Mesothelial cell of epicardium (in vitro differentiated cells): ENCODE results near the gene TMBIM4. TPM values are rescaled to one million over a fixed set of nuclear protein-coding genes. Genes with fewer than 3 reads are reported as not detected.
A peak's percentile ranks its signal among the peaks of the same experiment; 100 is the strongest.

ENCODE experiments used
- DNase-seq, 2 experiments: peaks; one replicate each; pipeline ENCODE4 v3.0.0; 2021; ENCODE audit warnings: low spot score in 2 of 2; ENCODE audit not compliant: unreplicated experiment in 2 of 2
- H3K27ac Mint-ChIP-seq: 2 replicates; pipeline ENCODE4 v1.8.0; 2021; ENCODE audit warnings: mixed read lengths
- H3K27me3 Mint-ChIP-seq: 2 replicates; pipeline ENCODE4 v1.8.0; 2021; ENCODE audit warnings: low read depth, mixed read lengths
- H3K36me3 Mint-ChIP-seq: 2 replicates; pipeline ENCODE4 v1.8.0; 2021; ENCODE audit warnings: mixed read lengths
- H3K4me1 Mint-ChIP-seq: 2 replicates; pipeline ENCODE4 v1.8.0; 2021; ENCODE audit warnings: mixed read lengths
- H3K4me3 Mint-ChIP-seq: 2 replicates; pipeline ENCODE4 v1.8.0; 2021; ENCODE audit warnings: mild to moderate bottlenecking, moderate library complexity, mixed read lengths
- H3K9me3 Mint-ChIP-seq: 2 replicates; pipeline ENCODE4 v1.8.0; 2021; ENCODE audit warnings: mixed read lengths
- CTCF ChIP-seq: fragments of 200-600 bp; sonication (generic); IDR thresholded peaks from one replicate; pipeline ENCODE4 v1.5.0; 2021; ENCODE audit warnings: antibody characterized with exemption; ENCODE audit not compliant: unreplicated experiment
- total RNA-seq: library from RNA; stranded (reverse); gene quantifications from 3 replicates; pipeline ENCODE4 v1.2.1, GENCODE V29; 2021

The TMBIM4 gene
- total RNA-seq, 1 donor from 2014 or later, result 31.0 TPM

GRCh38 chr12:66131067-66131688 lies 38.6 kb downstream of the TMBIM4 start:
- TF ChIP-seq CTCF, result no peak

DNA sequence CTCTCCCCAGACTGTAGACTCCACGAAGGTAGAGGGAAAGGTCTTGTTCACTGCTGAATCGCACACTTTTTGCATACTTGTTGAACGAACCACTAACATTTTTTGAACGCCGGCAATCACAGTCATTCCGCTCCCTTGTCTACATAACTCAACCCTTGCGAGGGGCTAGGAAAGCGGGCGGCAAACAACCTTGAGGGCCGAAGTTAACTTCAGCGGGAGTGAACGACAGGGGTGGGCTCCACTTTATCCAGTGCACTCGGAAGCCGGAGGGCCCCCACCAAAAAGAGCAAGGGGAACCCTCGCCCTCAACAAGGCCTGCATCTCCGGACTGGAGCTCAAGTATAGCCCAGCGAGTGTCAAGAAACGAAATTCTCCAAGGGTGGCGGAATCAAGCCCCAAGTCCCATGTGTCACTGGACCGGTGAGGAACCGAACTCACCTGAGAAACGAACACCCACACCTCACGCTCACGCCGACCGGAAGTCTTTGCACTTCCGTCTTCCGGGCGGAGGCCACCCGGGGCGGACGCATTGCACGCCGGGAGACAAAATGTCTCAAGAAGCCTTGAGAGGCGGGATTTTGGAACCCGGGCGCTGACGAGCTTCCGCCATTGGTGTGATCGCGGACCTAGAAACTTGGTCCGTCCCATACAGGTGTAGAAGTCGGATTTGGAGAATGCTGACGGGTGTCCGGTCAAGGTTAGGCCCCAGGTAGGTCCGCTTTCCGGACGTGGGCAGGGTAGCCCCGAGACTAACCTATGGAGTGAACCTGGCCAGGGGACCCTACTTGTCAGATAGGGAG lies 39.3 kb downstream of the TMBIM4 start, which contains the start of gene LLPH:
TSS of gene LLPH (minus strand) at position 484 of the 800 bp plus-strand sequence. CDS start 1,644 bp downstream, outside the sequence.
- Mint-ChIP-seq H3K9me3 (peaks cover 3% of the 10 kb centered on the region), H3K4me1 (peaks cover 39% of the 10 kb centered on the region), H3K4me3 (peak within 1 kb of the TSS; percentile 90), H3K27ac (peak within 1 kb of the TSS; percentile 82), H3K36me3 (peaks cover 22% of the 10 kb centered on the region), H3K27me3 (no peaks in the 10 kb centered on the region)
- TF ChIP-seq CTCF, result no peak
- peak; percentile 57 to 75 for DNase-seq

More at GRCh38 chr12:66131067-66131688, 38.6 kb downstream of the TMBIM4 start:
- peak overlapping the region; percentile 82 for H3K27ac Mint-ChIP-seq
- no peaks in the 10 kb centered on the region for H3K27me3 Mint-ChIP-seq
- DNase-seq, result no peak
- H3K4me3 Mint-ChIP-seq, result peak overlapping the region; percentile 90
- H3K9me3 Mint-ChIP-seq, result peaks cover 2% of the 10 kb centered on the region
- H3K36me3 Mint-ChIP-seq, result peaks cover 21% of the 10 kb centered on the region
- H3K4me1 Mint-ChIP-seq, result peaks cover 39% of the 10 kb centered on the region

DNA sequence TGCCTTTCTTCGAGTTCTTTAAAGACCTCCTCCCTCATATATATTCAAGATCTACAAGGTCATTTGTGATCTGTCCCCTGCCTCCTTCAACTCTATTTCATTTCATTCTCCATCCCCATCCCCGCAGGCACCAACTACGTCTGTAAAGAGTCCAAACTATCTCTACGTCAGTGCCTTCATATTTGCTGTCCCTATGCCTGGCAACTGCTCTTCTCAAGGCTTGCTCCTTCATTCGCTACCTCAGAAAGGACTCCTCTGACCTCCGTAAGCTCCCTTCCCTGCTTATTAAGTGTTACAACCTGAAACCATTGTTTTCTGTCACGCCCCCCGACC lies 39.9 kb downstream of the TMBIM4 start:
- Mint-ChIP-seq H3K27ac (peak overlapping the region; percentile 82), H3K4me1 (peaks cover 39% of the 10 kb centered on the region), H3K27me3 (no peaks in the 10 kb centered on the region), H3K9me3 (peaks cover 3% of the 10 kb centered on the region), H3K36me3 (peaks cover 28% of the 10 kb centered on the region), H3K4me3 (peak overlapping the region; percentile 90)
- TF ChIP-seq CTCF, result no peak
- no peak for DNase-seq

DNA sequence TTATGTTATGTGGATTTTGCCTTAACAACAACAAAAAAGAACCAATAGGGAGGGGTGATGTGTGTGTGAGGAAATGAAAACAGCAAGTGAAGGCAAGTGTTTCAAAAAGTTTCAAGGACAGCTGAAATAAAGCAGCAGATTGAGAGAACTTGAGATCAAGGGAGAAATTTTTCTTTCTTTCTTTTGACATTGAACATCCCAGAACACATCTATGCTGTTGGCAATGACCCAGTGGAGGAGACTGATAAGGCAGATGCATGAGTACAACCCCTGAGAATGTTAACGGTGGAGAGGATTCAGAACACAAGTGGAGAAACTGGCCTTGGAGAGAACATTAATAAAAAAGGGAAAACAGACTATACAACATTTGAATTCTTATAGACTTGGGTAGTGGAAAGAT lies 42.1 kb downstream of the TMBIM4 start:
- no peaks in the 10 kb centered on the region for H3K27me3 Mint-ChIP-seq
- peaks cover 38% of the 10 kb centered on the region for H3K36me3 Mint-ChIP-seq
- H3K4me1 Mint-ChIP-seq, result peaks cover 39% of the 10 kb centered on the region
- peaks cover 3% of the 10 kb centered on the region for H3K9me3 Mint-ChIP-seq
- peak overlapping the region; percentile 23 for H3K27ac Mint-ChIP-seq
- H3K4me3 Mint-ChIP-seq, result no peak overlapping the region
- TF ChIP-seq CTCF, result no peak
- DNase-seq, result no peak

GRCh38 chr12:66120477-66120876 lies 49.3 kb downstream of the TMBIM4 start:
- H3K27me3 Mint-ChIP-seq, result no peaks in the 10 kb centered on the region
- no peaks in the 10 kb centered on the region for H3K9me3 Mint-ChIP-seq
- no peak for DNase-seq
- peaks cover 23% of the 10 kb centered on the region for H3K36me3 Mint-ChIP-seq
- H3K27ac Mint-ChIP-seq, result no peak overlapping the region
- H3K4me3 Mint-ChIP-seq, result no peak overlapping the region
- peaks cover 2% of the 10 kb centered on the region for H3K4me1 Mint-ChIP-seq
- no peak for TF ChIP-seq CTCF
